ENCODE results near the gene SLC22A16. TPM values are rescaled to one million over a fixed set of nuclear protein-coding genes. Genes with fewer than 3 reads are reported as not detected.

The SLC22A16 gene
- total RNA-seq, 1 experiment from 2014 or later: not detected

DNA sequence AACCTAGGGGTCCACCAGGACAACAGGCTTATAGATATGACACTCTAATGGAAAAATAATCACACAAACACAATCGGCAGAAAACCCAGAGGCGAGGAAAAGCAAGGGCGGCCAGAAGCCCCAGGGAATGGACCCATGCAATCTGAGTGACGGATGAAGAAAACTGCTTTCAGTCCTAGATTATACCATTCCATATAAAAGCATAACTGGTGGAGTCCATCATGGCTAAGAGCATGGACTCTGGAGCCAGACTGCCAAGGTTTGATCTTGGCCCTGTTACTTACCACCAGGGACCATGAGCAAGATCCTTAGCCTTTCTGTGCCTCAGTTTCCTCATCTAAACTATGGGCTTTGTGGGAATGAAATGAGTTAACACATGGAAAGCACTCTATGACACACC is 3.7 kb downstream of the SLC22A16 start (continued):
- no peak for TF ChIP-seq AR (CRISPR knock-in tag; IDR thresholded peaks at IDR 0.05)

GRCh38 chr6:110471726-110472365 is 4.6 kb downstream of the SLC22A16 start:
- no peak overlapping the region for H3K27ac Mint-ChIP-seq
- POLR2A ChIA-PET: no interaction called here
- no peaks in the 10 kb centered on the region for H3K4me1 Mint-ChIP-seq
- ATAC-seq (no peak), DNase-seq (ENCODE audit: low spot score) (no peak)
- peaks cover 13% of the 10 kb centered on the region for H3K9me3 Mint-ChIP-seq
- H3K36me3 Mint-ChIP-seq: peaks cover 5% of the 10 kb centered on the region
- CTCF ChIA-PET: no interaction called here
- TF ChIP-seq FOXJ3 (CRISPR knock-in tag; IDR thresholded peaks at IDR 0.05; ENCODE audit: borderline replicate concordance) (no peak), NFE2L1 (CRISPR knock-in tag; IDR thresholded peaks at IDR 0.05) (no peak), HMGA2 (CRISPR knock-in tag; IDR thresholded peaks at IDR 0.05) (no peak), ATF6 (CRISPR knock-in tag; IDR thresholded peaks at IDR 0.05) (no peak), NFYB (CRISPR knock-in tag; conservative IDR thresholded peaks at IDR 0.05; ENCODE audit: low read depth) (no peak), ZMAT4 (CRISPR knock-in tag; IDR thresholded peaks at IDR 0.05) (no peak), RELA (CRISPR knock-in tag; IDR thresholded peaks at IDR 0.05; ENCODE audit: borderline replicate concordance) (no peak), CBFB (CRISPR knock-in tag; IDR thresholded peaks at IDR 0.05; ENCODE audit: low read depth) (no peak)
- TF ChIP-seq, protein P1, sequence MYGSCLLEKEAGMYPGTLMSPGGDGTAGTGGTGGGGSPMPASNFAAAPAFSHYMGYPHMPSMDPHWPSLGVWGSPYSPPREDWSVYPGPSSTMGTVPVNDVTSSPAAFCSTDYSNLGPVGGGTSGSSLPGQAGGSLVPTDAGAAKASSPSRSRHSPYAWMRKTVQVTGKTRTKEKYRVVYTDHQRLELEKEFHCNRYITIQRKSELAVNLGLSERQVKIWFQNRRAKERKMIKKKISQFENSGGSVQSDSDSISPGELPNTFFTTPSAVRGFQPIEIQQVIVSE (CRISPR knock-in tag; IDR thresholded peaks at IDR 0.05; ENCODE audit: borderline replicate concordance): no peak
- TF ChIP-seq, protein P2, sequence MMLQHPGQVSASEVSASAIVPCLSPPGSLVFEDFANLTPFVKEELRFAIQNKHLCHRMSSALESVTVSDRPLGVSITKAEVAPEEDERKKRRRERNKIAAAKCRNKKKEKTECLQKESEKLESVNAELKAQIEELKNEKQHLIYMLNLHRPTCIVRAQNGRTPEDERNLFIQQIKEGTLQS (CRISPR knock-in tag; conservative IDR thresholded peaks at IDR 0.05): no peak
- TF ChIP-seq, protein P3, sequence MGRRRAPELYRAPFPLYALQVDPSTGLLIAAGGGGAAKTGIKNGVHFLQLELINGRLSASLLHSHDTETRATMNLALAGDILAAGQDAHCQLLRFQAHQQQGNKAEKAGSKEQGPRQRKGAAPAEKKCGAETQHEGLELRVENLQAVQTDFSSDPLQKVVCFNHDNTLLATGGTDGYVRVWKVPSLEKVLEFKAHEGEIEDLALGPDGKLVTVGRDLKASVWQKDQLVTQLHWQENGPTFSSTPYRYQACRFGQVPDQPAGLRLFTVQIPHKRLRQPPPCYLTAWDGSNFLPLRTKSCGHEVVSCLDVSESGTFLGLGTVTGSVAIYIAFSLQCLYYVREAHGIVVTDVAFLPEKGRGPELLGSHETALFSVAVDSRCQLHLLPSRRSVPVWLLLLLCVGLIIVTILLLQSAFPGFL (CRISPR knock-in tag; IDR thresholded peaks at IDR 0.05; ENCODE audit: borderline replicate concordance): no peak
- H3K27me3 Mint-ChIP-seq (ENCODE audit: low read depth): peaks cover 28% of the 10 kb centered on the region
- no peak overlapping the region for H3K4me3 Mint-ChIP-seq

DNA sequence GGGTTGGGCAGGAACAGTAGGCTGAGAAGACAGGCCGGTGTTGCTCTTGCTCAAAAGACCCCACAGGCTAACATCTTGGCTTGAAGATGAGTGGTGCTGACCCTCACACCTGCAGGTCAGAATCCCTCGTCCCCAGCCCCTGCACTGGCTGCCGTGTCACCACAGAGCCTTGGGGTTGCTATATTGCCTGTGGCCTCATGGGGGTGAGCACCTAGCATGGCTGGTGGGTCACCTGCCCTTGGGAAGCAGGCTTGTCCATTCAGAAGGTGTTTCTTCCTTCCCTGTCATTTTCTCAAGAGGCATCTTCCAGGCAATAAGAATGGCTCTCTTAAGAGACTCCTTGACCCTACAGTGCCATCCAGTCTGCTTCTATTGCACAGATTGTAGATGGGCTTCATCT is 7.7 kb downstream of the SLC22A16 start:
- Mint-ChIP-seq H3K27ac (no peak overlapping the region), H3K27me3 (ENCODE audit: low read depth) (no peaks in the 10 kb centered on the region; the same call in 1 of the 2 replicates), H3K36me3 (peaks cover 3% of the 10 kb centered on the region; the same call in 1 of the 2 replicates), H3K4me3 (no peak overlapping the region), H3K4me1 (no peaks in the 10 kb centered on the region), H3K9me3 (peaks cover 24% of the 10 kb centered on the region)
- ChIA-PET CTCF (no interaction called here), POLR2A (no interaction called here)
- DNase-seq (ENCODE audit: low spot score) (peak; percentile 26), ATAC-seq (peak; percentile 83)
- TF ChIP-seq, protein P2 (CRISPR knock-in tag; conservative IDR thresholded peaks at IDR 0.05): no peak
- TF ChIP-seq ZNF219 (CRISPR knock-in tag; IDR thresholded peaks at IDR 0.05; ENCODE audit: borderline replicate concordance) (no peak), ZNF671 (CRISPR knock-in tag; IDR thresholded peaks at IDR 0.05) (no peak), USF1 (CRISPR knock-in tag; IDR thresholded peaks at IDR 0.05) (no peak), KAT7 (CRISPR knock-in tag; IDR thresholded peaks at IDR 0.05; ENCODE audit: borderline replicate concordance) (no peak), SOX15 (CRISPR knock-in tag; IDR thresholded peaks at IDR 0.05) (no peak), PRDM15 (CRISPR knock-in tag; IDR thresholded peaks at IDR 0.05) (no peak)
- TF ChIP-seq, protein P4, sequence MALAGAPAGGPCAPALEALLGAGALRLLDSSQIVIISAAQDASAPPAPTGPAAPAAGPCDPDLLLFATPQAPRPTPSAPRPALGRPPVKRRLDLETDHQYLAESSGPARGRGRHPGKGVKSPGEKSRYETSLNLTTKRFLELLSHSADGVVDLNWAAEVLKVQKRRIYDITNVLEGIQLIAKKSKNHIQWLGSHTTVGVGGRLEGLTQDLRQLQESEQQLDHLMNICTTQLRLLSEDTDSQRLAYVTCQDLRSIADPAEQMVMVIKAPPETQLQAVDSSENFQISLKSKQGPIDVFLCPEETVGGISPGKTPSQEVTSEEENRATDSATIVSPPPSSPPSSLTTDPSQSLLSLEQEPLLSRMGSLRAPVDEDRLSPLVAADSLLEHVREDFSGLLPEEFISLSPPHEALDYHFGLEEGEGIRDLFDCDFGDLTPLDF (CRISPR knock-in tag; IDR thresholded peaks at IDR 0.05): no peak
